Loucy (cell line): ENCODE data around the gene HDGF.
A peak's percentile ranks its signal among the peaks of the same experiment; 100 is the strongest.
"Not testable (repeated sequence)": the region's sequence is repeated elsewhere in the genome, so short reads cannot be mapped to it uniquely, and the experiment has no call there.

Experiments used
- H2AFZ ChIP-seq: fragments of 200-600 bp; sonication (generic); 2 replicates; pipeline ENCODE4 v1.6.0; 2016; ENCODE audit warnings: antibody characterized with exemption, mild to moderate bottlenecking, low read length, moderate library complexity
- H3F3A ChIP-seq: fragments of 200-600 bp; 2 replicates; pipeline ENCODE4 v1.6.0; 2016; ENCODE audit warnings: antibody characterized with exemption, low read depth, mild to moderate bottlenecking
- H3K27me3 ChIP-seq: fragments of 200-600 bp; sonication (generic); 2 replicates; pipeline ENCODE4 v1.6.1; 2014; ENCODE audit warnings: low read length, mild to moderate bottlenecking; ENCODE audit not compliant: insufficient read depth, poor library complexity, severe bottlenecking
- H3K36me3 ChIP-seq: fragments of 200-600 bp; sonication (generic); 2 replicates; pipeline ENCODE4 v1.6.1; 2016; ENCODE audit warnings: low read length; ENCODE audit not compliant: insufficient read depth
- H3K4me1 ChIP-seq: fragments of 200-600 bp; sonication (generic); 2 replicates; pipeline ENCODE4 v1.5.1; 2014; ENCODE audit warnings: low read length, mild to moderate bottlenecking; ENCODE audit not compliant: insufficient read depth, poor library complexity, severe bottlenecking
- H3K4me2 ChIP-seq: fragments of 200-600 bp; sonication (generic); 2 replicates; pipeline ENCODE4 v1.6.0; 2014; ENCODE audit warnings: antibody characterized with exemption, low read length, low read depth, mild to moderate bottlenecking; ENCODE audit not compliant: poor library complexity, severe bottlenecking
- H3K4me3 ChIP-seq: fragments of 200-600 bp; sonication (generic); 2 replicates; pipeline ENCODE4 v1.5.1; 2014; ENCODE audit warnings: low read length, mild to moderate bottlenecking, mixed read lengths; ENCODE audit not compliant: poor library complexity, severe bottlenecking
- H3K79me2 ChIP-seq: fragments of 200-600 bp; sonication (generic); 2 replicates; pipeline ENCODE4 v1.6.1; 2014; ENCODE audit warnings: low read length; ENCODE audit not compliant: insufficient read depth
- H3K9ac ChIP-seq: fragments of 200-600 bp; sonication (generic); 2 replicates; pipeline ENCODE4 v1.6.0; 2014; ENCODE audit warnings: mild to moderate bottlenecking, low read depth, low read length, moderate library complexity; ENCODE audit not compliant: poor library complexity, severe bottlenecking
- H3K9me2 ChIP-seq: fragments of 200-600 bp; sonication (generic); replicated peaks from 2 replicates; pipeline ENCODE4 v1.6.1; 2016; ENCODE audit warnings: low read depth, low read length, mixed read lengths
- H3K9me3 ChIP-seq: fragments of 200-600 bp; sonication (generic); 2 replicates; pipeline ENCODE4 v1.6.1; 2014; ENCODE audit warnings: mild to moderate bottlenecking, antibody characterized with exemption, low read length, low read depth; ENCODE audit not compliant: insufficient read depth
- H4K20me1 ChIP-seq: fragments of 200-600 bp; sonication (generic); 2 replicates; pipeline ENCODE4 v1.6.0; 2014; ENCODE audit warnings: antibody characterized with exemption, low read length, mild to moderate bottlenecking; ENCODE audit not compliant: insufficient read depth, poor library complexity, severe bottlenecking
- CTCF ChIP-seq: fragments of 200-600 bp; sonication (generic); conservative IDR thresholded peaks from 2 replicates; pipeline ENCODE4 v1.5.1; 2014; ENCODE audit warnings: mild to moderate bottlenecking, antibody characterized with exemption, low read length
- EZH2phosphoT487 ChIP-seq: fragments of 200-600 bp; IDR thresholded peaks from 2 replicates; pipeline ENCODE4 v1.6.1; 2018; ENCODE audit warnings: antibody characterized with exemption, mild to moderate bottlenecking, moderate library complexity, borderline replicate concordance

The HDGF gene

GRCh38 chr1:156765666-156766065, 14.2 kb upstream of the HDGF start:
- no peaks in the 10 kb centered on the region for H3K9me2 ChIP-seq
- H3F3A ChIP-seq: no peaks in the 10 kb centered on the region
- H3K4me3 ChIP-seq: peak overlapping the region; percentile 78
- peaks cover 29% of the 10 kb centered on the region for H3K4me1 ChIP-seq
- TF ChIP-seq EZH2phosphoT487: no peak
- no peak for TF ChIP-seq CTCF
- H3K9me3 ChIP-seq: no peaks in the 10 kb centered on the region
- no peak overlapping the region for H2AFZ ChIP-seq
- peak overlapping the region; percentile 79 for H3K9ac ChIP-seq
- no peaks in the 10 kb centered on the region for H3K27me3 ChIP-seq
- H3K36me3 ChIP-seq: no peaks in the 10 kb centered on the region
- H3K79me2 ChIP-seq: peaks cover 43% of the 10 kb centered on the region
- H3K4me2 ChIP-seq: peak overlapping the region; percentile 84
- peaks cover 25% of the 10 kb centered on the region for H4K20me1 ChIP-seq

- H3K4me2 ChIP-seq: not testable (repeated sequence)
Observed at GRCh38 chr1:156765136-156765535, 13.7 kb upstream of the HDGF start.

GRCh38 chr1:156760796-156761104, 9.3 kb upstream of the HDGF start:
- H3K4me1 ChIP-seq: peaks cover 1% of the 10 kb centered on the region

More at GRCh38 chr1:156765136-156765535, 13.7 kb upstream of the HDGF start:
- not testable (repeated sequence) for H3F3A ChIP-seq, H3K4me3 ChIP-seq, H3K9ac ChIP-seq, H3K27me3 ChIP-seq, H3K36me3 ChIP-seq, H3K9me2 ChIP-seq, H2AFZ ChIP-seq, H3K9me3 ChIP-seq
- H4K20me1 ChIP-seq: peaks cover 22% of the 10 kb centered on the region
- H3K4me1 ChIP-seq: peaks cover 24% of the 10 kb centered on the region
- H3K79me2 ChIP-seq: peaks cover 37% of the 10 kb centered on the region

More at GRCh38 chr1:156760796-156761104, 9.3 kb upstream of the HDGF start:
- H3K27me3 ChIP-seq: no peaks in the 10 kb centered on the region
- H3F3A ChIP-seq: no peaks in the 10 kb centered on the region
- H3K79me2 ChIP-seq: peaks cover 2% of the 10 kb centered on the region; the same call in 1 of the 2 replicates
- no peaks in the 10 kb centered on the region for H3K9me2 ChIP-seq
- H3K4me3 ChIP-seq: no peak overlapping the region
- no peaks in the 10 kb centered on the region for H4K20me1 ChIP-seq
- H3K9me3 ChIP-seq: no peaks in the 10 kb centered on the region
- TF ChIP-seq CTCF (no peak), EZH2phosphoT487 (no peak)
- H3K4me2 ChIP-seq: no peak overlapping the region
- no peaks in the 10 kb centered on the region for H3K36me3 ChIP-seq
- H2AFZ ChIP-seq: no peak overlapping the region
- no peak overlapping the region for H3K9ac ChIP-seq
